Measurements from ENCODE around the gene CDC42EP3.

The CDC42EP3 gene

DNA sequence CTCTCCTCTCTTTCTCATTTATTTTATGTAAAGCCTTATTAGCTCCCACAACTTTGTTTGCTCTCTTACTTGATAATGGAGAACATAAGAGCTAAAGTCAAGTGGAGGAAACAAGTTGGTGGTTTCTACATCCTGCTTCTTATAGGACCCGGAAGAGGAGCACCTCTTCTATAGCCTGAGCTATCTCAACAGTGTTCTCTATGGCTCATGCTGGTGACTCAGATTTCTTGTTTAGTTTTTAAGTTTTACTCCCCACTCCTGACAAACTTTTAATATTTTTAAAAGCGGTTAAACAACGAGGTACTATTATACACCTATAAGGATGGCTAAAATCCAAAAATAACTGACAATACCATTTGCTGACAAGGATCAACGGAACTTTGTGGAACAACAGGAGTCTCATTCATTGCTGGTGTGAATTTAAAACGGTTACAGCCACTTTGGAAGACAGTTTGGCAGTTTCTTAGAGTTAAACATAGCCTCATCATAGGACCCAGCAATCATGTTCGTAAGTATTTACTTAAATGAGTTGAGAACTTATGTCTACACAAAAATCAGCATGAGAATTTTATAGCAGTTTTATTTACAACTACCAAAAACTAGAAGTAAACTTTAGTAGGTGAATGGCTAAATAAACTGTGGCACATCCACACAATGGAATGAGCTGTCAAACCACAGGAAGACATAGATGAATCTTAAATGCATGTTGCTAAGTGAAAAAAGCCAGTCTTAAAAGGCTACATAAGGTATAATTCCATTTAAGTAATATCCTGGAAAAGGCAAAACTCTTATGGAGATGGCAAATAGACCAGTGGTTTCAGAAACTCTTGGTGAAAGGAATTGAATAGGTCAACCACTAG is 12.7 kb upstream of the CDC42EP3 start:
- DNase-seq (ENCODE audit: low read depth) = no peak

DNA sequence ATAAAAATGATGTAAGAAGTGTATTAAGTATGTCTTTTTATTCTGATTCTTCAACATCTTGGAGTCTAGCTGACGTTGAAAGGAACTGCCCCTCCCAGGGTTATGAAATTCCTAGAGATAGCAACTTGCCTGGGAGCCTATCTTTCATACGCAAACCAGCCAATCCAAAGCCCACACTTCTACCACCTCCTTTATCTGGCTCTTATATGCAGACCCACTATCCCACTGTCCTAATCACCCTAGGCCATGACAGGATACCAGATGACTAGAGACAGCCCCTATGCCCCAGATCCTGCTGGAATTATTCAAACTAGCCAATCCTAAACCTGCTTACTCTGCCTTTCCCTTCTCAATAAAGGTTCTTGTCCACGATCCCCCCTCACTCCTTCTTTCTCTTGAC is 11.8 kb upstream of the CDC42EP3 start:
- DNase-seq (ENCODE audit: low read depth) = no peak

DNA sequence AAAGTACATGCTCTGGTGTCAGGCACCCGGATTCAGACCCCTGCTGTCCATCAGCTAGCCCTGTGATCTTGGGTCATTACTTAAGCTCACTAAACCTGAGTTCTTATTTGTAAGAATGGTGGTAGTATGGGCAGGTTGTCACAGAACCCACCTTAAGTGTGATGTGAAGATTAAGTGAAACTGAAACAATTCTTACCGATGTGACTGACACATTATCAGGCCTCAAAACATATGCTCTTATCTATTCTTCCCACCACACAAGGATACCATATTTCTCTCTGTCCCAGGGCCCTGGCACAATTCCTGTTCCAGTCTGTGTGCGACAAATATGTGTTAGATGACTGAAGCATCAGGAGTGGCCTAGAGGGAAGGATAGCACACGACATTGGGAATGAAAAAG is 11.0 kb upstream of the CDC42EP3 start:
- DNase-seq (ENCODE audit: low read depth) = no peak

DNA sequence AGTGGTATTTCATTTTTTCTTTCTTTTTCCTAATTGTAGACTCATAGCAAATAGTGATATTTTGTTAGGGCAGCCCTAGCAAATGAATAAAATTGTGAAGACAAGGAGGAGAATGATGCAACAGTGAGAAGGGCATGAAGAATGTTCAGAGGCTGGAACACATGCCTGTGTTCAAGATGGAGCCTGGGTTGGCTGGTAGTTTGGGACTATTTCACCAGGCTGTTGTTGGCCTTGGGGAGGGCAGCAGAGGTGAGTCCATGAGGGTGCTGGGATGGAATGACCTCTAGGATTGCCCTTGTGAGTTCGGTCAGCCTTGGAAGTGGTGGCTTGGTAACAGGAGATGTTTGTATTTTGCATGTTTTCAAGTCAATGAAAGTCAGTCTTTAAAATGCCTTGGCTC is 10.1 kb upstream of the CDC42EP3 start:
- DNase-seq (ENCODE audit: low read depth) = no peak

DNA sequence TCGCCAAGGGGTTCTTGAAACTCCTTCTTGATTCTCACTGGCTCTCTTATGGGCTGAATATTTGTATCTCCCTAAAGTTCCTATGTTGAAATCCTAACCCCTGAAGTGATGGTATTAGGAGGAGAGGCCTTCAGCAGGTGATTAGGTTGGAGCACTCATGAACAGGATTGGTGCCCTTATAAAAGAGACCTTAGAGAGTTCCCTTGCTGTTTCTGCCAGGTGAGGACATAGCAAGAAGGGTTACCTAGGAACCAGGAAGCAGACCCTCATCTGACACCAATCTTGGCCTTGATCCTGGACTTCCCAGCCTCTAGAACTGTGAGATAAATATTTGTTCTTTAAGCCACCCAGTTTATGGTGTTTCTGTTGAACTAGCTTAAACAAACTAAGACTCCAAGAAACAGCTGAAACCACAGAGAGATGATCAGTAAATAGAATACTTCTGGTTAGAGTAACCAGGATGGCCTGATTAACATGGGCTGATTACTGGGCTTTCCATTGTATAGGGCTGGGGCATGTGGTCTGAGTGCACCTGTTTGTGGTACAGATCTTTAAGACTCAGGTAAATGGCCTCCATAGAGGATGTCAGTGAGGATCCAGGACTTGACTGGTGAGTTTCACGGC is 7.7 kb upstream of the CDC42EP3 start:
- no peak for DNase-seq (ENCODE audit: low read depth)

DNA sequence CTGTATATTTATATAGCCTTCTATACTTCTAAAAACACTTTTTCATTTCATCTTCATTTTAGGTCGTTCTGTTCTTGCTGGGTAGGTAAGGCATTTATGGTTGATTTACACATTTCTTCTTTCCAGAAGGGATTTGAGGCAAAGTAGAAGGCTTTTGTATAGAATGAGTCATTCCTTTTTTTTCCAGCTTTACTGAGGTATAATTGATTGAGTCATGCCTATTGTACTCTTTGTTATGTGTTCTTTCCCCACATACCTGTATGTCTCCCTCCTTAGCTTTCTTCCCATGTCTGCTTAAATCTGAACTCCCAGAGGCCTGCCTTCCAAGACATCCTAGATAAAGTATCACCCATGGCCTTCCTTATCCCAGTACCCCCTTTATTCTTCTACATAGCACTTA is 4.8 kb upstream of the CDC42EP3 start:
- DNase-seq (ENCODE audit: low read depth) = no peak

DNA sequence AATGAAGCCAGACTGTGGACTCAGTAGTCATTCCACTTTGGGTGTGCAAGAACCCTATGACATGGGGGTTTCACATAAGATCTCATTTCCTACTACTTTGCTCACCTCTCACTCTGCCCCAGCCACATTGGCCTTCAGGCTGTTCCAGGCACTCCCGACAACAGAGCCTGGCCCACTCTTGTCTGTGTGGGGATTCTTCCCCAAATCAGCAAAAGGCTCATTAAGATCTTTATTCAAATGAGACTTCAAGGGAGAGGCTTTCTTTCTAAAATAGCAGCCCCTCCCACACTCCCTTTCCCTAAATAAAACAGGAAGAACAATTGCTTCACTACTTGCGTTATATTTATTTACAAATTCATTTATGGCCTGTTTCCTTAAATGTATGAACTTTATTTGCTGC is 3.5 kb upstream of the CDC42EP3 start:
- DNase-seq (ENCODE audit: low read depth) = no peak

DNA sequence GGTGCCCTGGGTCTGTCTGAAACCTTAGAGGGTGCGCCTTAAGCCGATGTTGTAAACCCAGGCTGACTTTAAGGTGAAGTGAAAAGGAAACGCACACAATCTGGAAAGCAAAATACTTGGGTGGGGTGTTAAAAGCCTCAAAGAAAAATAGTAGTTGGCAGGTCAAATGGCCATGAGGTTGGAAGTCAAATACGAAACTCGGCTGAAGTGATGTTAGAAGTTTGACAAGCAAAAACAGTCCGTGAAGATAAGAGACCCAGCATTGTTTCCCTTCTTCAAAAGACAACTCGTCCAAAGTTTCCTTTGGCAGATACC is 1.4 kb upstream of the CDC42EP3 start:
- DNase-seq (ENCODE audit: low read depth) = no peak

DNA sequence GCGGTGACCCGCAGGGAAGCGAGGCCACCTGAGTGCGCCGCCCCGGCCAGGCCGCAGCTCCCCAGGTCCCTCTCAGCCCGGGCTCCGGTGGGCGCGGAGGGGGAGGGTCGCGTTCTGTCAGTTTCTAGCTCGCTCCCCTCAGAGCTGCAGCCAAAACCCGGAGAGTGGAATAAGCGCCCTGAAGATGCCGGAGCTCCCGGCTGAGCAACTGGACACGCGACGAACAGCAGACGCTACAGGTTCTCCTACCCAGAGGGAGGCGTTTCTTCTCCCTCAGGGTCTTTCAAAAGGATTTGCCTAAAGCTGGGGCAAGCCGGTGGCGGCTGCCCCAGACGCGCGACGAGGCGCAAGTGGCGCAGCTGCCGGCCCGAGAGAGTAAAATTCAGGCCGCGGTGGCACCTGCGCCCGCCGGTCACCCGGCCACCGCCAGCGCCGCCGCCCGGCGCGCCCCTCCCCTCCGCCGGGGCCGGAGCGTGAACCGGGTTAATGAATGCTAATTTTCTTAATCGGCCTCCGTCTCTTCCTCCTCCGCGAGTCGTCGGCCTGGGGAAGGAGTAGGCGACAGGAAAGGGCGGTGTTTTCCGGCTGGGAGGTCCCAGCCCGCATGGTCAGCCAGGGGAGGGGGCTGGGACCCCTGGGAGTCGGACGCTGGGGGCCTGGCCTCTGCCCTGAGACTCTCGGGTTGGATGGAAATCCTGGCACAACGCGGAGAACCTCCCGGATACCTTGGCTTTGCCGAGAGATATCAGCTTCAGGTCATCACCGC is 845 bp upstream of the CDC42EP3 start:
- peak; percentile 77 for DNase-seq (ENCODE audit: low read depth)

DNA sequence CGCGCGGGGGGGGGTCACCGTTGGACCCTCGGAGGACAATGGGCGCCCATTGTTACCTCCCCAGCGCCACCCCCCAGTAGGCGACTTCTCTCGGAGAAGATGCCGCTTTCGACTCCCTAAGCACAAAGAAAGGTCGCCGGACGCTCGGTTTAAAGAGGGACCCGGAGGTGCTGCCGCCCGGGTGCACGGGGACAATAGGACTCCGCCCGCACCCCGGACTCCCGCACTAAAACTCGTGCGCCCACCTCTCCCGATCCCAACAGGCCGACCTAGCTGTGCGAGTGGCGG is 318 bp upstream of the CDC42EP3 start:
- DNase-seq (ENCODE audit: low read depth) = no peak

DNA sequence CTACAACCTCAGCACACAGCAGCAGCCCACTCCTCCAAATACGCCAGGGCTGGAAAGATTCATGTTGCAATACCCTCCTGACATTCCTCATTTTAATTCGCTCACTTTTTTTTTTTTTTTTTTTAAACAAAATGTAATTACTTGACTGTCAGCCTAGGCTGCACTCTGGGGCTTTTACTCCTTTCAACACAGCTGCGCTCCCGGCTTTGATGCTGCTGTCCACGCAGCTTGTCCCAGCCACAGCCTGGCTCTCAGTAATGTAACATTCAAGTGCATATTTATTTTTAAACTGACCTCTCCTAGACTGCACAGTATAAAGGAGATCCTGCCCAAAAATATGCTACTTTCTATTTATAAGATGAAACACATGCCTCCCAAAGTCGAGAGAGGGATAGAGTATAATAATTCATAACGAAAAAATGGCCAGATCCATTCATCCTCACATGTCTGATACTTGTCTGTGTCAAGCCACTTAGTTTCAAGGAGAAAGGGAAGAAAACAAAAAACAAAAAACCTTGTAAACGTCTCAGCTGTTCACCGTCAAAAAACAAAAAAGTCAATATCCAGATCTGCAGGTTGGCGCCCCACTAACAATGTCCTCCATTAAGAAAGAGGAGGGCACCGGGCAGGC is 949 bp downstream of the CDC42EP3 start:
- peak; percentile 30 for DNase-seq (ENCODE audit: low read depth)

DNA sequence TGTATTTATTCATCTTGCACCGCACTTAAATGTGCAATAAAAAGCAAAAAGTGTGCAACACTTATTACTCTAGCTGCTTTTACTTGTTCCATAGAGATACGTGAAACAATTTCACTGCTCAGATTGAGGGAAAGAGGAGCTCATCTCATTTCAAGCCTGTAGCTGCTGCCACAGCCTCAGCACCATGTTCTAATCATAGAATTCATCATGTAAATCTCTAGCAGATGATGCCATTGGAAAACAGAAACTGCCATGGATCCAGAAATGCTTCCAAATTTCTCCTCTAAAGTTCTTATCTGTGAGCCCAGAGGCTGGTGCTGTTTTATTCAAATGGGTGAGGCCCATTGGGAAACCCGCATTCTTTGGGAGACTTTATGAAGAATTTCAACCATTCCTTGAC is 2.0 kb downstream of the CDC42EP3 start:
- DNase-seq (ENCODE audit: low read depth) = no peak

DNA sequence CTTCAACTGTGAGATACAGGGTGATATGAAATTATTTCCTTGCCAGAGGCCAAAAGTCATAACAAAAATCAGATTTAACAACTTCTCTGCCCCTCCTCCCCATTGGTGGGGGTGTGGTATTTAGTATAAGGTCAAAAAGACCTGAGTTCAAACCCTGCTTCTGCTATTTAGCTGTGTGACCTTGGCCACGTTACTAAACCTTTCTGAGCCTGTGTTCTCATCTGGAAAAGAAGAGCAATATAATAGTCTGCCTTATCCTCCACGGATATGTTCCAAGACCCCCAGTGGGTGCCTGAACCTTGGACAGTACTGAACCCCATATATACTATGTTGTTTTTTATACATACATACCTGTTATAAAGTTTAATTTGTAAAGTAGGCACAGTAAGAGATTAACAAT is 3.7 kb downstream of the CDC42EP3 start:
- DNase-seq (ENCODE audit: low read depth) = no peak

DNA sequence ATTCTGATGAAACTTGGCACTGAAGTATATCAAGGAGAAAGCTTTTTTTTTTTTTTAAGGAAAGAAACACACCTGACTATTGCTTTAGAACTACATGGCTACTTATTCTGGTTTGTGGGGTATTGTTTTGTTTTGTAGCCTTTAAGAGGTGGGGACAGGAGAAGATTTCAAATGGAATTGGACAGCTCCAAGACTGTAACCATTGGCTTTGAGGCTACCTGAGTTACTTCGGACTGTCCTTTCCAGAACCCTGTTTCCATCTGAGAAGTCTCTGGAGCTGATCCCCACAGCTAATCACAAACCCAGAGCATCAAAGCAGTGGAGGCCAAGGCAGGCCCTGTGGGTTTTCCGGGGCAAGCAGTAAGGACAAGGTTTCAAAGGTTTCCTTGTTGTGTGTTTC is 4.7 kb downstream of the CDC42EP3 start:
- no peak for DNase-seq (ENCODE audit: low read depth)

DNA sequence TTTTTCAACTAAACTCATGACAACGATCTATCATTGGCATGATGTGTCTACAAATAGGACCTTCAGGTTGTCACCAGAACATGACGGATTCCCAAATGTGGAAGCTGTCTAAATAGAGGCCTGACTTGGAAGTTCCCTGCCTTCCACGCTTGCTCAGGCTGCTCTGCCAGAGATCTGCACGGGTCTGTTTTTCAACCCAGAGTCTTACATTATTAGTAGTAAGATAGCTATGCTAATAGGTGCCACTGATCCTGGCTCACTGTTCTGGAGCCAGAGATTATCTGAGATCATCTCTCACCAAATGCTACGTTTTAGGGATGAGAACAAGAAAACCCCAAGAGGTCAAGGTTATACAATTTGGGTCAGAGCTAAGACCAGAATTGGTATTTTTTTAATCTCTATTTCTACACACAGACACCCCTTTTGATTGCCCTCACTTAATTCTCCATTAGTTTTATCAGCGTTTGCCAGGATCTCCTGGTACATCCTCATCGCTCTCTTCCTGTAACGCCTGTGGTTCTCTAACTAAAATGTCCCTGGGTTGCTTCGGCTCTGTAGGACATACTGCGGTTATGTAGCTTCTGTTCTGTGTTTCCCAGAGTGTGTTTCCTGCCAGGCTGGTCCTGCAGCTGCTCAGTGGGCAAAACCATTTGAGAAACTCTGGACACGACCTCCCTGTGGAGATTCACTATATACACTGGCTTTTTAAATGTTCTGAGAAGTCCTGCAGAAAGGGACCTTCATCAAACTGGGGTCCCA is 5.7 kb downstream of the CDC42EP3 start:
- no peak for DNase-seq (ENCODE audit: low read depth)

DNA sequence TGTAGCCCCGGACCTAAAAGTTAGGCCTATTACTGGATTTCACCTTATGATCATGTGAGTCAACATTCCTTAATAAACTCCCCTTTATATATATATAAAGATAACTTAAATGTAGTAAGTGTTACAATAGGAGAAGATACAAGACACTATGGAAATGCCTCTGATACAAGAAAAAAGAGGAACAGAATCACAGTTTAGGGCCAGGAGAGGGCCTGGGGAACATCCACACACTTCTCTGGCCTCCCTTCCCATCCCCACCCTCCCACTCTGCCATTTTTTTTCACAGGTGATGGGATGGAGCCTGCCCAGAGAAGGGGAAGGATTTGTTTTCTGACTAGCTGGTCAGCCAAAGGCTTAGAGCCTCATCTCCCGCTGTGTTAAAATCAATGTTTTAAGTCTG is 6.4 kb downstream of the CDC42EP3 start:
- DNase-seq (ENCODE audit: low read depth) = no peak

DNA sequence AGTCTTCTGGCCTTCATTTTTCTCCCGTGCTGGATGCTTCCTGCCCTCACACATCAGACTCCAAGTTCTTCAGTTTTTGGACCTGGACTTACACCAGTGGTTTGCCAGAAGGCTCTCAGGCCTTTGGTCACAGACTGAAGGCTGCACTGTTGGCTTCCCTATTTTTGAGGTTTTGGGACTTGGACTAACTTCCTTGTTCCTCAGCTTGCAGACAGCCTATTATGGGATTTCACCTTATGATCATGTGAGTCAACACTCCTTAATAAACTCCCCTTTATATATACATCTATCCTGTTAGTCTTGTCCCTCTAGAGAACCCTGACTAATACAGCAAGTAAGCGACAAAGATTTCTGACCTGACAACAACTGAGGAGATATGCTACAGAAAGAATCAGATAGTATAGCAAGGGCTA is 7.2 kb downstream of the CDC42EP3 start:
- DNase-seq (ENCODE audit: low read depth) = no peak

DNA sequence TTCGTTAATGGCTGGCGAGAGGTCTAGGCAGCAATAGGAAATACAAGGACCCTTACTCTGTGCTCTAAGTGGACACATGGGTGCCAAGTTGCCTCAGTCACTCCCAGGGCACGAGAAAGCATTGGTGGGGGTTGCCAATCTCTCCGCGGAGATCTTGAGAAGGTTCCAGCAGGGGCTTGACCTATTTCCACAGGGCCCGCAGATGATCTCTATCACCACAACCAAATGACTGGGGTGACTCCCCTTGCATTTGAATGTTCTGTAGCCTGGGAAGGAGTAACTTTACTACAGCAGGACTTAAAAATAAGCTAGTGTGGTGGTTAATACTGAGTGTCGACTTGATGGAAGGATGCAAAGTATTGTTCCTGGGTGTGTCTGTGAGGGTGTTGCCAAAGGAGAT is 8.1 kb downstream of the CDC42EP3 start:
- DNase-seq (ENCODE audit: low read depth) = no peak

DNA sequence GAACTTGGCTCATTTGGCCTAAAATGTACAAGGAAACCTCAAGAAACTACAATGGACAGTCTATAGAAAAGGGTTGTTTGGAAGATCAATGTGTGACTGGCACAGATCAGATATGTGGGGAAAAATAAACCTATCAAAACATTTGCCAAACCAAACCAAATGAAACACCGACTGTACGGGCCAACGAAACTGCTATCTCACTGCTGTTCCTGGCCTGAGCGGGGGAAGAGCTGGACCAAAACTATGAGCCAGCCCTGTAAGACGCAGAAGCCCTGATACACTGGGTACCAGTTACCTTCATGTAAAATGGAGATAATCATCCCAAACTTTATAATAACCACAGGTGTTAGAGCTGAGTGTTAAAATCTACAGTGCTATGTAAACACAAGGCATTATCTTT is 11.7 kb downstream of the CDC42EP3 start:
- no peak for DNase-seq (ENCODE audit: low read depth)

DNA sequence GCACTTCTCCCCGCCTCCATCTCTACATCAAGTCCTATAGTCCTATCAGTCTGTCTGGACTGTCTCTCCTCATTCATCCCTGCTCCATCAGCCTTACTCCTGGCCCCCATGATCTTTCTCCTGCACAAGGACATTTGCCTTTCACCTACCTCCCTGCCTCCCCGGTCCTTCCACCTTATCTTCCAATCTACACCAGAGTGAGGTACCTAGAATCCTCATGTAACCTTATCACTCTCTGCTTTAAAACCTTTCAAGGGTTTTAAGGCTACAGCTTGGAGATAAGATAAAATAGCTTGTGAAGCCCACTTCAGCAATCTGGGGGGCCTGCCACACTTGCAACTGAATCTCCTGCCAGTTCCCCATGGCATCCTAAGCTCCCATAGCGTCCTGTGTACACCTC is 12.8 kb downstream of the CDC42EP3 start:
- DNase-seq (ENCODE audit: low read depth) = no peak

DNA sequence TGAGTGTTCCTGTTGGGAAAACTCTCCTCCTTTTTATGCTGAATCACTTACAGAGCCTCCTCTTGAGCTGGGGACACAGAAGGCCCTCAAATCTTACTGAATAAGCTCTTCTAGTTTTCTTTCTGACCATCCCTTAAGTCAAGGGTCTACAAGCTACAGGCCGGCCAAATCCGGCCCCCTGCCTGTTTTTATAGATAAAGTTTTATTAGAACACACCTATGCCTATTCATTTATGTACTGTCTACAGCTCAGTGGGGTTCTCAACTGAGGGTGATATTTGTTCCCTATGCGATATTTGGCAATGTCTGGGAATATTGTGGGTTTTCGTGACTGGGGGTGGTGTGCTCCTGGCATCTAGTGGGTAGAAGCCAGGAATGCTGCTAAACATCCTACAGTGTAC is 14.0 kb downstream of the CDC42EP3 start:
- no peak for DNase-seq (ENCODE audit: low read depth)

Measured in fibroblast of gingiva (primary cell).